Naive thymus-derived CD8-positive, alpha-beta T cell (primary cell): ENCODE results near the gene ZBTB43. TPM values are rescaled to one million over a fixed set of nuclear protein-coding genes. Genes with fewer than 3 reads are reported as not detected.
A peak's percentile ranks its signal among the peaks of the same experiment; 100 is the strongest.

Source experiments
- ATAC-seq, 2 donors: fragments of 150-1000 bp; cut with Tn5 transposase in 1 of 2; sonication (Bioruptor Pico), chemical (Tn5 transposase) in 1 of 2; 1 replicate in 1 of 2; 2 replicates in 1 of 2; pipeline ENCODE4 v1.10.0; 2021; ENCODE audit warnings: mild to moderate bottlenecking in 2 of 2, moderate library complexity in 2 of 2
- POLR2A ChIA-PET: fragments of 350-600 bp; sonication (Branson Sonifier 250); formaldehyde crosslinking; loops from one replicate; lab custom pipeline; 2021; ENCODE audit warnings: antibody characterized with exemption; lab: Charles Lee
- DNase-seq, 10 donors: peaks; one replicate each; pipeline versions ENCODE4 v3.0.0 to v3.0.0-alpha.2; 2020 to 2022
- H3K27ac Mint-ChIP-seq, 10 donors: one replicate each; pipeline ENCODE4 v1.8.0; 2020 to 2022; ENCODE audit warnings: mild to moderate bottlenecking in 10 of 10, mixed read lengths in 10 of 10, moderate library complexity in 4 of 10, inconsistent platforms in 1 of 10
- H3K27me3 Mint-ChIP-seq, 5 donors: one replicate each; pipeline ENCODE4 v1.8.0; 2021 to 2022; ENCODE audit warnings: mixed read lengths in 5 of 5
- H3K36me3 Mint-ChIP-seq, 3 donors: one replicate each; pipeline ENCODE4 v1.8.0; 2020 to 2022; ENCODE audit warnings: mixed read lengths in 3 of 3, mild to moderate bottlenecking in 2 of 3, inconsistent platforms in 1 of 3
- H3K4me1 Mint-ChIP-seq, 4 donors: one replicate each; pipeline ENCODE4 v1.8.0; 2021 to 2022; ENCODE audit warnings: mixed read lengths in 4 of 4
- H3K4me3 Mint-ChIP-seq, 10 donors: one replicate each; pipeline ENCODE4 v1.8.0; 2020 to 2022; ENCODE audit warnings: mild to moderate bottlenecking in 10 of 10, mixed read lengths in 10 of 10, moderate library complexity in 6 of 10, inconsistent platforms in 1 of 10
- H3K9me3 Mint-ChIP-seq, 9 donors: one replicate each; pipeline ENCODE4 v1.8.0; 2020 to 2022; ENCODE audit warnings: mixed read lengths in 9 of 9, mild to moderate bottlenecking in 3 of 9, inconsistent platforms in 1 of 9, moderate library complexity in 1 of 9
- polyA plus RNA-seq, 3 donors: library from polyadenylated mRNA; unstranded; fragments of 300-500 nt; fragmentation: Illumina TruSeq; gene quantifications; one replicate each; pipeline ENCODE4 v1.2.3, GENCODE V29; 2021
- total RNA-seq, 8 experiments: library from RNA in 2 of 8; stranded (reverse) in 2 of 8; gene quantifications; one replicate each; pipeline ENCODE4 v1.2.3 and lab custom pipeline; 2021 to 2026

ZBTB43 gene
- total and polyA plus RNA-seq, 5 experiments from 2014 or later, result 6.9 to 29.3 (median 14.9) TPM

DNA sequence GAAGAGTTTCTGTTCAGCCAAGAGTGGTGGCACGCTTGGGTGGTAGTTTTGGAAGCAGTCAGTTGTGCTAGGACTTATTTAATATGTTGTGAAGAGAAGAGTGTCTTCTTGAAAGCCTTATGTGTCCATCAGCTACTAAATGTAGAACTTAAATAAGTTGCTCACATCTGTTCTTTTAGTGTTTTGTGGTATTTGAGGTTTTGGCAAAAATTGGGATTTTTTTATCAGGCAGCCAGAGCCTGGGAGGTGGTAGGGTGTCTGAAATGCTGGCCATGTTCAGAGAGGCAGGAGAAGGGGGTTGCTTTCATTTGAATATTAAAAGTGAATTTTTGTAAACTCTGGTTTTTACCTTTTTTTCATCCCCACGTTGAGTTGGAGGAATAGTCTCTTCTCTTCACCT lies 31.4 kb downstream of the ZBTB43 start:
- ATAC-seq (no peak), DNase-seq (no peak)
- POLR2A ChIA-PET, result no interaction called here
- Mint-ChIP-seq H3K9me3 (no peaks in the 10 kb centered on the region), H3K36me3 (peaks cover 9 to 63% (median 29%) of the 10 kb centered on the region in 3 donors), H3K27ac (peak overlapping the region in 3 of 10 donors; percentile 4 to 69 (median 12)), H3K4me1 (peaks cover 21 to 44% (median 38%) of the 10 kb centered on the region in 4 donors), H3K27me3 (no peaks in the 10 kb centered on the region), H3K4me3 (no peak overlapping the region)

DNA sequence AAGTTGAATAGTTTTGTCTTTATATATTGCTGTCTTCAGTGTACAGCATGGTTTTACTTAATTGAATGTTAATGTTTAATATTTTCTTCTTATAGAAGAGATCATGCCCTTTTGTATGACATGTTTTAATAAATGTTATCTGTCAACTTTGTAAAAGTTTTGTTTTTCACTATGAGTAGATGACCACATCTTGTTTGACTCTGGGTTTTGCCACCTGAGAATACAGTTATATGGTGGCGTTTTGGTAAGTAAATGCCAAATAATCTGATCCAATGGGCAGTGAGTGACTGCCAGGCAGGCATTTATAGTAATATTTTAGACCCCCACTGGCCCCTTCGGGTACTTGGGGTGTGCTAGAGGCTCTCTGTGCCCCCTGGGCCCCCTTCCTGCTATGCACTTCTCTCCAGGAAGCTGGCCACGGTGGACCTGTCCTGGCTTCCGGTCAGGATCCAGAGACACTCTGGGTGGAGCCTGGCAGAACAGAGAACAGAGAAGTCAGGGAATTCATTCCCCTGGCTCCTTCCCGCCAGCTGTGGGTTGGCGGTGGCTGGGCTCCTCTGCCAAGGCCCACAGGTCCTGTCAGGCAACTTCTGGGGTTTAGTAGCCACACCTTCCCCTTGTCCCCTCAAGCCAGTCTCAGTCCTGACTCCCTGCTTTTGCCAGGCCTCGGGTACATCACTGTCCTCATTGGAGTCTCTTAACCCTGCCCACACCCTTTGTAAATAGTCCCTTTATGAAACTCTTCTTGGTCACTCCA lies 33.4 kb downstream of the ZBTB43 start:
- Mint-ChIP-seq H3K4me3 (no peak overlapping the region), H3K27ac (no peak overlapping the region), H3K4me1 (peaks cover 17 to 42% (median 34%) of the 10 kb centered on the region in 4 donors), H3K36me3 (peaks cover 2 to 46% (median 21%) of the 10 kb centered on the region in 3 donors), H3K27me3 (no peaks in the 10 kb centered on the region), H3K9me3 (no peaks in the 10 kb centered on the region)
- POLR2A ChIA-PET, result no interaction called here
- ATAC-seq (no peak), DNase-seq (no peak)

DNA sequence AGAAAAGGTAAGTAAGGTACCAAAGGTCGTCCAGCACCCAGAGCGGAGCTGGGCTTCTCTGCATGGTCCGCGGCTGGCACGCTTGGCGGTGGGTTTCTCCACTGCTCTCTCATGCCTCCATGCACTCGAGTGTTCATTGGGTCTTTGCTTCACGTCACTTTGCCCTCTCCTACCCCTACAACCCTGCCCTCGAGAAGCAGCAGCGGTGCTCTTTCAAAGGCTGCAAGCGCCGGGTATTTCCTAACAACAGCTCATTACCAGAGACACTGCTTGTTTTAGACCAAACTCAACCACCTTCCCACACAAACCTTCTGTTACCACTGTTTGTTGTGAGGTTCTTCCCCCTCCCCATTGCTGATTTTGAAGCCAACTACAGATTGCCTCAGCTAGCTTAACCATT lies 34.1 kb downstream of the ZBTB43 start:
- Mint-ChIP-seq H3K36me3 (peaks cover 0 to 40% (median 14%) of the 10 kb centered on the region in 3 donors), H3K9me3 (no peaks in the 10 kb centered on the region), H3K27ac (peak overlapping the region in 1 of 10 donors; percentile 8), H3K27me3 (no peaks in the 10 kb centered on the region), H3K4me1 (peaks cover 15 to 36% (median 27%) of the 10 kb centered on the region in 4 donors), H3K4me3 (no peak overlapping the region)
- POLR2A ChIA-PET, result no interaction called here
- DNase-seq, result no peak
- ATAC-seq, result no peak

DNA sequence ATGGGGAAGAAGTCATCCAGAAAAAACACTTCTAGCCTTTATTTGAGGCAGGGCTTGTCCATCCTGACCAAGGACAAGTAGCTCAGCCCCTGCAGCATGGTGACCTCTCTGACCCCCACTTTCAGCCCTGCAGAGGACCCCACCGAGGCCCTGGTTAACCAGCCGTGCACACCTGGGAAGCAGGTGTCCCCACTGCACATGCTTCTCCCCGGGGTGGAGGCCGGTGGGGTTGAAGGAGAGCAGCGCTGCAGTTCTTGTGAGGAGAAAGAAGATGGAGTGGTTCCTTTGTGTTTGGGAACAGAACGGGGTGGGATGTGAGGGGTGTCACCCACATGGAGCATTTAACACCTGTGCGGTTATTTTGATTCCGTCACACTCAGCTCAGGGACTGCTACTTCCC lies 34.5 kb downstream of the ZBTB43 start:
- Mint-ChIP-seq H3K27ac (peak overlapping the region in 1 of 10 donors; percentile 8), H3K27me3 (no peaks in the 10 kb centered on the region), H3K4me3 (peak overlapping the region in 1 of 10 donors; percentile 26), H3K9me3 (no peaks in the 10 kb centered on the region), H3K36me3 (peaks cover 0 to 36% (median 11%) of the 10 kb centered on the region in 3 donors), H3K4me1 (peaks cover 13 to 32% (median 23%) of the 10 kb centered on the region in 4 donors)
- ATAC-seq (no peak), DNase-seq (no peak)
- POLR2A ChIA-PET, result no interaction called here

DNA sequence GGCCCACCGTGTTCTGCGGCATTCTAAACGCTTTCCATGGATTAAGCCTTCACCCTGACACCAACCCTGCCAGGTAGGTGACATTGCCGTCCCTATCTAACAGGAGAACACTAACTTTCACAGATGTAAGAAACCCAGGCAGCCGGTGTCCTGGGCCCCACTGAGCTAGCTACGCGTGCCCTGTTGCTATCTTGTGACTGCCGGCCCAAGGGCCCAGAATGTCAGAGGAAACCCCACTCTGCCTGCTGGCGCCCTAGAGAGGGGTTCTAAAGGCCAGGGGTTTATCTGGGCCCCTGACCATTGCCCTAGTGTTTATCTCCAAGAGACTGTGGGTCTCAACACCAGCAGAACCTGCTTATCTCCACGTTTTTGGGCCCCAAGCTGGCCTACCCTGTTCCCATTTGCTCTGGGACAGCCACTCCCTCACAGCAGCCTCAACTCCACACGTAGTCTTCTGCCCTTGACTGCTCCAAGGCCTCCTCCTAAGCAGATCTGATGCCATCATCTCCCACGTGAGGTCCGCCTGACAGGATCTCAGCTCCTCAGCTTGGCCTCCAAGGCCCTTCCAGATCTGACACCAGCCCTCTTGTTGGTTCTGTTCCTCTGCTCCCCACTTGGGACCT lies 37.5 kb downstream of the ZBTB43 start:
- POLR2A ChIA-PET, result no interaction called here
- Mint-ChIP-seq H3K4me1 (peaks cover 0 to 10% (median 7%) of the 10 kb centered on the region in 4 donors), H3K27me3 (peaks cover 0 to 3% (median 3%) of the 10 kb centered on the region in 5 donors), H3K36me3 (peaks cover 0 to 14% (median 3%) of the 10 kb centered on the region in 3 donors), H3K4me3 (no peak overlapping the region), H3K9me3 (no peaks in the 10 kb centered on the region), H3K27ac (peak overlapping the region in 3 of 10 donors; percentile 46 to 57 (median 50))
- DNase-seq (no peak), ATAC-seq (no peak)

DNA sequence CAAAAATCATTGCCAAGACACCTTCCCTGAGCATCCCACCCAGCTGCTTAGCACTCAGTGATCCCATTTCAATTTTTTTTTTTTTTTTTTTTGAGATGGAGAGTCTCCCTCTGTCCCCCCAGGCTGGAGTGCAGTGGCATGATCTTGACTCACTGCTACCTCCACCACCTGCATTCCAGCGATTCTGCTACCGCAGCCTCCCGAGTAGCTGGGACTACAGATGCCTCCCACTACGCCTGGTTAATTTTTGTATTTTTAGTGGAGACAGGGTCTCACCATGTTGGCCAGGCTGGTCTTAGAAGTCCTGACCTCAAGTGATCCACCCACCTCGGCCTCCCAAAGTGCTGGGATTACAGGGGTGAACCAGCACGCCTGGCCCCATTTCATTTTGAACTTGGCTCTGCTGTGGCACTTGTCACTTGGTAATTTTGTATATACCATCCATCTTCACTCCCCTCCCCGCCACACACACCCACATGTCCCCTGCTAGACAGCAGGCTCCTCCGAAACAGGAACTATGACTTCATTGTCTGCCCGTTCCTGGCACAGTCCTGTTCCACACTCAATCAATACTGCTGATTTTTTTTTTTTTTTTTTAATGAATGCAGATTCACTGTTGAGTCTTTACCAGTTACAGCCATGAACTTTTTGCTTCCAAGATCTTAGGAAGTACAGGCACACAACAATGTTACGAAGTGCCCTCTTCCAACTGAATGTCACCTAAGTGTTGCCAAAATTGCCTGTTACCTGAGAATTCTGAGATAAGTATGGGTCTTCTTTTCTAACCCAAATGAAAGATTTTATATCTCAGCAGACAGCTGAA lies 38.3 kb downstream of the ZBTB43 start:
- DNase-seq (no peak), ATAC-seq (no peak)
- Mint-ChIP-seq H3K4me3 (no peak overlapping the region), H3K27me3 (peaks cover 0 to 7% (median 3%) of the 10 kb centered on the region in 5 donors), H3K27ac (peak overlapping the region in 3 of 10 donors; percentile 41 to 60 (median 57)), H3K4me1 (peaks cover 0 to 6% (median 5%) of the 10 kb centered on the region in 4 donors), H3K36me3 (peaks cover 0 to 10% (median 3%) of the 10 kb centered on the region in 3 donors), H3K9me3 (no peaks in the 10 kb centered on the region)
- POLR2A ChIA-PET, result no interaction called here

DNA sequence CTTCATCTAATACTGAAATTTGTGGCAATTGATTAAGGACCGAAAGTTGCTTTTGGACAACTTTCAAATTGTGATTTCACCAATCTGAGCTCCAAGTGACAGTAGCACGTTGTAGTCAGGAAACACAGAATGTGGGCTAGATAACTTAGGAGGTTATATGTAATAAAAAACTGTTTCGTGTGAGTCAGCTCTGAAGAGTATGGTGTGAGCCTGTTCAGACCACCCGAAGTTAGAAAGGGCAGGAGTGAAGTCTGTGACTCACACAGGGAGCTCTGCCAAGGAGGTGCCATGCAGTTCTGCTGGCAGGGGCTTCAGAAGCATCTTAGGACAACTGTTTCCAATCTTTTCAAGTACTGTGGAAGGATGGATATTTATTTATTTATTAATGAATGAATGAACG lies 39.2 kb downstream of the ZBTB43 start:
- POLR2A ChIA-PET, result no interaction called here
- no peak overlapping the region for H3K27ac Mint-ChIP-seq
- no peaks in the 10 kb centered on the region for H3K9me3 Mint-ChIP-seq
- peaks cover 0 to 12% (median 4%) of the 10 kb centered on the region in 5 donors for H3K27me3 Mint-ChIP-seq
- ATAC-seq (no peak), DNase-seq (no peak)
- no peak overlapping the region for H3K4me3 Mint-ChIP-seq
- peaks cover 0 to 2% (median under 1%) of the 10 kb centered on the region in 4 donors for H3K4me1 Mint-ChIP-seq
- peaks cover 0 to 5% (median 0%) of the 10 kb centered on the region in 3 donors for H3K36me3 Mint-ChIP-seq

DNA sequence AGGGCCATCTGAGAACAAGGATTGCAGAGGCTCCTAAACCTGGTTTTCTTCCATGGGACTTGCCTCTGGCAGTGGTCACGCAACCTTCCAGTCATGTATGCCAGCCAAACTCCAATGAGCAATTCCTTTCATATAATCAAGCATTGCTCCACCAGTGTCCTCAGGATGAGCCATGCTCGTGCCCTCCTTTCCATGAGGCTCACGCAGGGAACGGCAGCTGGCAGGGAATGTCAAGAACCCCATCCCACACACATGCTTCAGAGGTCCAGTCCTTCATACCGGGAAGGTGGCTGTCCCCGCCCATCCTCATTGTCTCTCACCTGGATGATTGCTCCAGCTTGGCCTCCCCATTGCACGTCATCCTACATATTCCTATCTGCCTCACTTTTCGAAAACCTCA lies 42.2 kb downstream of the ZBTB43 start:
- ATAC-seq, result no peak
- H3K4me3 Mint-ChIP-seq, result no peak overlapping the region
- POLR2A ChIA-PET, result no interaction called here
- peaks cover 0 to 2% (median 0%) of the 10 kb centered on the region in 4 donors for H3K4me1 Mint-ChIP-seq
- peaks cover 9 to 31% (median 19%) of the 10 kb centered on the region in 5 donors for H3K27me3 Mint-ChIP-seq
- no peak overlapping the region for H3K27ac Mint-ChIP-seq
- no peak for DNase-seq
- no peaks in the 10 kb centered on the region for H3K9me3 Mint-ChIP-seq
- H3K36me3 Mint-ChIP-seq, result no peaks in the 10 kb centered on the region

DNA sequence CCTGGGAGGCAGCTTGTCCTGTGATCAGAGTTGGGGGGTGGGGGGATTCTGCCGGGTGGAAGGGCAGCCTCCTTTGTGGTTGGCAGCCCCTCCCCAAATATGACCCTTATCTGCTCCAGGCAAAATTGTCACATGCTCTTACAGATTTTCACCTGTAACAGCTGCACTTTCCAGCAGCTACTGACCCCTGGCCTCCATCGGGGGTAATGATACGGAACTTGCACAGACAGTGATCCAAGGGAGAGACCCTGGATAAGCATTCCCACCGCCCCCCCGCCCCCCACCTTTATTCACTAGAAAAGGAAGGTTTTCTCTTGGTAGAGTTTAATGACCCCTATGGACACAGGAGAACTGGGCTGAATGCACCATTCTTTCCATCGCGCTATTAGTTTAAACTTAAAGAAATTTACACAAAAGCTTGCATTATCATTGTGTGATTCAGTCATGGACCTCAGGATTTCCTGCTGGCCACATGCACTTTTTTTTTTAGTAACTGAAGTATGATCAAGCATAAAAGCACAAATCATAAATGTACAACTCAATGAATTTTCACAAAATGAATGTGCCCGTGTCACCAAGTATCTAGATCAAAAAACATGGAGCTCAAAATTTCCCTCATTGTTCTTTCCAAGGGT lies 44.9 kb downstream of the ZBTB43 start:
- peaks cover 13 to 42% (median 29%) of the 10 kb centered on the region in 5 donors for H3K27me3 Mint-ChIP-seq
- no peak overlapping the region for H3K4me3 Mint-ChIP-seq
- ATAC-seq, result no peak
- DNase-seq, result no peak
- POLR2A ChIA-PET, result no interaction called here
- H3K9me3 Mint-ChIP-seq, result no peaks in the 10 kb centered on the region
- H3K27ac Mint-ChIP-seq, result no peak overlapping the region
- no peaks in the 10 kb centered on the region for H3K36me3 Mint-ChIP-seq
- H3K4me1 Mint-ChIP-seq, result peaks cover 0 to 4% (median 1%) of the 10 kb centered on the region in 4 donors

DNA sequence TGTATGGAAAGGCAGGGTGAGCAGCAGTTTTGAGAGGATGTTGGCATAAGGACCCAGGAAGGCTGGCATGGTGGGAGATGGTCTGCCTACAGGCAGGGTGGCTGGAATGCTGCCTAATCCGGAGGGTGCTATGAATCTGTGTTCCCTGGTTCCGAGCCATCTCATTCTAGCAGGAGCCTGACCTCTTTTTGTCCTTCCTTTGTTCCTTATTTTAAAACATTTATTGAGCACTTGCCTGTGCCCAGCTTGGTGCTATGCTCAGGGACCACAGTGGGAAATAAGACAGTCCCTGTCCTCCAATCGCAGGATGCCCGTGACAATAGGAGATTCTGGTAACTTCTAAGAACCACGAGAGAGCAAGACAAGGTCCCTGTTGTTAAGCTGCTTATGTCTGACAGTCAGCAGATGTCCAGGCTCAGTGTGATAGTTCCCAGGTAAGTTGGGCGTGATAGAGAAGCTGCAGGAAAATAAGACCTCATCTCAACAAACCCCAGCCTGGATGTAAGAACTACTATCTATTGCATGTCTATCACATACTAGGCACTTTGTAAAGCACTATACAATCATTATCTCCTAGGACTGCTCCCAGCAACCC lies 46.5 kb downstream of the ZBTB43 start:
- H3K9me3 Mint-ChIP-seq, result no peaks in the 10 kb centered on the region
- no peak overlapping the region for H3K4me3 Mint-ChIP-seq
- peaks cover 0 to 4% (median 1%) of the 10 kb centered on the region in 4 donors for H3K4me1 Mint-ChIP-seq
- POLR2A ChIA-PET, result no interaction called here
- H3K27ac Mint-ChIP-seq, result no peak overlapping the region
- ATAC-seq (no peak), DNase-seq (no peak)
- H3K36me3 Mint-ChIP-seq, result no peaks in the 10 kb centered on the region
- peaks cover 13 to 50% (median 35%) of the 10 kb centered on the region in 5 donors for H3K27me3 Mint-ChIP-seq

DNA sequence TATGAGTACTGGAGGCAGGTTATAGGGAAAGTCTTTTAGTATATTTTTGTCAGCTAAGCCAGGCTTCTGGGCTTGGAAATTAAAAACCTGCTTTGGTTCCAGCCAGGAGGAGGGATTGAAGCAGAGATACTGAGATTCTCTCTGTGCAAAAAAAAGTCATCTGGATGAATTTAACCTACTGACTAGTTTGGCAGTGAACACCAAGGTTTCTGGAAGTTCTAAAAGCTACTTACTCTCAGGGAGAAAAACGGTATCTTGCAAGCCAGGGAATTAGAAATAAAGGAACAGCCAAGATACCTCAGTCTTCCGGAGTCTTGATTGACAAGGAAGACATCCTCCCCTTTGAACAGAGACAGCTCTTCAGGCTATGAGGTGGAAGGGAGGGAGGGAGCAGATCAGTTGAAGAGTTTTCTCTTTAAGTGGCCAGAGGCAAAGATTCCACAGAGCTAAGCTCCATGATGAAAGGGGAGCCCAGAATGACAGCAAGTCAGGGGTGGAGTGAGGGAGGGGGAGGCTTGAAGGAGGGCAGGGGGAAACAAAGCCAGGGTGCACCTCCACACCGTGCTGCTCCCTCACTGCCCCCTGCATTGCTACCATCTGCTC lies 47.3 kb downstream of the ZBTB43 start:
- no peak overlapping the region for H3K4me3 Mint-ChIP-seq
- POLR2A ChIA-PET, result no interaction called here
- no peaks in the 10 kb centered on the region for H3K36me3 Mint-ChIP-seq
- H3K4me1 Mint-ChIP-seq, result peaks cover 0 to 4% (median 1%) of the 10 kb centered on the region in 4 donors
- no peak overlapping the region for H3K27ac Mint-ChIP-seq
- no peak for DNase-seq
- H3K9me3 Mint-ChIP-seq, result no peaks in the 10 kb centered on the region
- H3K27me3 Mint-ChIP-seq, result peaks cover 13 to 58% (median 34%) of the 10 kb centered on the region in 5 donors
- ATAC-seq, result no peak
